Measurements from ENCODE around the gene GIGYF1.
A peak's percentile ranks its signal among the peaks of the same experiment; 100 is the strongest.
"Not testable (repeated sequence)": the region's sequence is repeated elsewhere in the genome, so short reads cannot be mapped to it uniquely, and the experiment has no call there.

DNA sequence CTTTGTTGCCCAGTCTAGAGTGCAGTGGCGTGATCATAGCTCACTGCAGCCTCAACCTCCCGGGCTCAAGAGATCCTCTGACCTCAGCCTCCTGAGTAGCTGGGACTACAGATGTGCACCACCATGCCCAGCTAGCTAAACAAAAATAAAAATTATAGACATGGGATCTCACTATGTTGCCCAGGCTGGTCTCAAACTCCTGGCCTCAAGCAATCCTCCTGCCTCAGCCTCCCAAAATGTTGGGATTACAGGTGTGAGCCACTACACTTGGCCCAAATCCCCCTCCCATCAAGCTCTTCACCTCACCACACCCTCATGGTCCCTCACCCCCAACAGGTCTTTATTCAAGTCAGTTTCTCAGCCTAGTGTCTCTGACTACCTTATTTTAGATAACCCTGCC lies 23.0 kb upstream of the GIGYF1 start:
- TF ChIP-seq, protein P1, sequence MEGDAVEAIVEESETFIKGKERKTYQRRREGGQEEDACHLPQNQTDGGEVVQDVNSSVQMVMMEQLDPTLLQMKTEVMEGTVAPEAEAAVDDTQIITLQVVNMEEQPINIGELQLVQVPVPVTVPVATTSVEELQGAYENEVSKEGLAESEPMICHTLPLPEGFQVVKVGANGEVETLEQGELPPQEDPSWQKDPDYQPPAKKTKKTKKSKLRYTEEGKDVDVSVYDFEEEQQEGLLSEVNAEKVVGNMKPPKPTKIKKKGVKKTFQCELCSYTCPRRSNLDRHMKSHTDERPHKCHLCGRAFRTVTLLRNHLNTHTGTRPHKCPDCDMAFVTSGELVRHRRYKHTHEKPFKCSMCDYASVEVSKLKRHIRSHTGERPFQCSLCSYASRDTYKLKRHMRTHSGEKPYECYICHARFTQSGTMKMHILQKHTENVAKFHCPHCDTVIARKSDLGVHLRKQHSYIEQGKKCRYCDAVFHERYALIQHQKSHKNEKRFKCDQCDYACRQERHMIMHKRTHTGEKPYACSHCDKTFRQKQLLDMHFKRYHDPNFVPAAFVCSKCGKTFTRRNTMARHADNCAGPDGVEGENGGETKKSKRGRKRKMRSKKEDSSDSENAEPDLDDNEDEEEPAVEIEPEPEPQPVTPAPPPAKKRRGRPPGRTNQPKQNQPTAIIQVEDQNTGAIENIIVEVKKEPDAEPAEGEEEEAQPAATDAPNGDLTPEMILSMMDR (conservative IDR thresholded peaks at IDR 0.05) = not testable (repeated sequence)
- TF ChIP-seq ZFX (IDR thresholded peaks at IDR 0.05) = 0 out of 2 replicates have a peak, but pooled peaks have one; percentile 15

Data from C4-2B (cell line).